HepG2 (cell line): ENCODE data around the gene FANCG. TPM values are rescaled to one million over a fixed set of nuclear protein-coding genes. Genes with fewer than 3 reads are reported as not detected.
A peak's percentile ranks its signal among the peaks of the same experiment; 100 is the strongest.

Experiments used
- EED ChIP-seq: sonication (generic); formaldehyde crosslinking; IDR thresholded peaks from 2 replicates; pipeline ENCODE4 v1.5.0; 2020; ENCODE audit warnings: mild to moderate bottlenecking, missing genetic modification reagents
- POLR2A ChIP-seq, 2 experiments: IDR thresholded peaks; 2 replicates each; pipeline ENCODE4 v1.6.1; 2011; ENCODE audit warnings: low read depth in 2 of 2, low read length in 2 of 2, mild to moderate bottlenecking in 1 of 2, moderate library complexity in 1 of 2; ENCODE audit not compliant: insufficient read depth in 1 of 2
- ZNF121 ChIP-seq: sonication (generic); formaldehyde crosslinking; IDR thresholded peaks from 2 replicates; pipeline ENCODE4 v1.5.0; 2020; ENCODE audit warnings: mild to moderate bottlenecking, missing genetic modification reagents
- ZNF232 ChIP-seq: sonication (generic); formaldehyde crosslinking; IDR thresholded peaks from 2 replicates; pipeline ENCODE4 v1.4.0; 2020; ENCODE audit warnings: missing genetic modification reagents, borderline replicate concordance
- polyA plus RNA-seq, 8 experiments: library from polyadenylated mRNA; depleted of rRNA in 3 of 8; stranded (reverse) in 7 of 8; unstranded in 1 of 8; fragments of >200 nt; fragmentation: Illumina TruSeq in 4 of 8; extraction: Trizol in 4 of 8; gene quantifications; 2 replicates each; pipeline versions ENCODE4 v1.2.1 to v1.2.3, GENCODE V29; 2011 to 2016; ENCODE audit warnings: low read depth in 4 of 8, missing spikeins in 1 of 8, mixed read lengths in 1 of 8; ENCODE audit not compliant: insufficient read depth in 1 of 8
- total RNA-seq, 5 experiments: library from RNA; depleted of rRNA; stranded (reverse); fragments of >200 nt; fragmentation: Illumina TruSeq; extraction: Trizol; gene quantifications; 2 replicates each; pipeline ENCODE4 v1.2.3, GENCODE V29; 2016; ENCODE audit warnings: low read depth in 1 of 5
- TF ChIP-seq, protein P1 (sequence below): sonication (generic); formaldehyde crosslinking; IDR thresholded peaks from 2 replicates; pipeline ENCODE4 v1.5.1; 2020; ENCODE audit warnings: mild to moderate bottlenecking, moderate library complexity, missing genetic modification reagents
- TF ChIP-seq, protein P2 (sequence below): sonication (generic); formaldehyde crosslinking; conservative IDR thresholded peaks from 2 replicates; pipeline ENCODE4 v1.4.0; 2020; ENCODE audit warnings: missing genetic modification reagents
- TF ChIP-seq, protein P3 (sequence below), 2 experiments: fragments of 450-650 bp in 1 of 2; sonication (generic) in 1 of 2; formaldehyde crosslinking in 1 of 2; IDR thresholded peaks; 2 replicates each; pipeline versions ENCODE4 v1.6.1 to v1.8.0; 2016 to 2022; ENCODE audit warnings: antibody characterized with exemption in 1 of 2, mild to moderate bottlenecking in 1 of 2, missing genetic modification reagents in 1 of 2
- TF ChIP-seq, protein P4 (sequence below): sonication (generic); formaldehyde crosslinking; IDR thresholded peaks from 2 replicates; pipeline ENCODE4 v1.4.0; 2020; ENCODE audit warnings: missing genetic modification reagents

The FANCG gene
- total and polyA plus RNA-seq, 2 of the 13 experiments (the other 11 are each of a cell fraction or from before 2014, with no cell fraction given), result 14.4 to 45.1 TPM

DNA sequence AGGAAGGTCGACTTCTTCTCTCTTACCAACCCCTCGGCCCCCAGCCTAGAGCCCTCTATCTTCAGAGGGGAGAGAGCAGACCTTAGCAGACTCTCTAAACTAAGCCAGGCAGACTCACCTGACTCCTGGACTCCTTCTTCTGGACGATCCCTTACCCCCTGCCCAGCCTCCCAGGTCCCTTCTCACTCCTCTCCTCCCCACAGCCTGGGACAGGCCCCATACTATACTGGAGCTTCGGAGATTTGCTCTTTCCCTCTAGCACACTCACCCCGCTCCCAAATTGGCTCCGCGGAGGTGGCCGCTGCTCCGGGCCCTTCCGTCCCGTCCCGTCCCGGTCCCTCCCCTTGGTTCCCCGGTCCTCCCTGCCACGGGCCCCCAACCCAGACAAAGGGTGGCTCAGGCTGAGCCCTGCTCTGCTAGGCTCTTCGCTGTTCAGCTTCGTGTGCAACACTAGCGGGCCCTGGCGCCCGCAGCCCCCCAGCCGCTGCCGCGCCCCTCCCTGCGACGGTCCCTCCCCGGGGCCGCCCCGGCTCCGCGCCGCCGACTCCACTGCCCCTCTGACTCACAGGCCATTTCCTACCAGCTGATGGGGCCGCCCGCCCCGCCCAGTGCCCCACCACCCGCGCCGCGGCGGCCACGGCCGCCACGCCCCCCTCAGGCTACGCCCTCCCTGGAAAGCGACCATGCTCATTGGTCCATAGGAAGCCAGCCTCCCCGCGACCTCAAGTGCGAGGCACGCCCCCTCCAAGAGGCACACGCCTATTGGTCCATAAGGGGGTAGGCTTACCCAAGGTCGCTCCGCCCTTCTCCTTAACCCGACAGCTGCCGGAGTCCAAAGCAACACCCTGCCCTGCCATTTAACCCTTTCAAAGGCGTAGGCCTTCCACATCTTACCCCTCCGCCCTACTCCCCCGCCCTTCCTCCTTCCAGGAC, 31.5 kb upstream of the FANCG start (continued):
- TF ChIP-seq, protein P1, sequence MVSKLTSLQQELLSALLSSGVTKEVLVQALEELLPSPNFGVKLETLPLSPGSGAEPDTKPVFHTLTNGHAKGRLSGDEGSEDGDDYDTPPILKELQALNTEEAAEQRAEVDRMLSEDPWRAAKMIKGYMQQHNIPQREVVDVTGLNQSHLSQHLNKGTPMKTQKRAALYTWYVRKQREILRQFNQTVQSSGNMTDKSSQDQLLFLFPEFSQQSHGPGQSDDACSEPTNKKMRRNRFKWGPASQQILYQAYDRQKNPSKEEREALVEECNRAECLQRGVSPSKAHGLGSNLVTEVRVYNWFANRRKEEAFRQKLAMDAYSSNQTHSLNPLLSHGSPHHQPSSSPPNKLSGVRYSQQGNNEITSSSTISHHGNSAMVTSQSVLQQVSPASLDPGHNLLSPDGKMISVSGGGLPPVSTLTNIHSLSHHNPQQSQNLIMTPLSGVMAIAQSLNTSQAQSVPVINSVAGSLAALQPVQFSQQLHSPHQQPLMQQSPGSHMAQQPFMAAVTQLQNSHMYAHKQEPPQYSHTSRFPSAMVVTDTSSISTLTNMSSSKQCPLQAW (CRISPR knock-in tag), result no peak
- TF ChIP-seq, protein P2, sequence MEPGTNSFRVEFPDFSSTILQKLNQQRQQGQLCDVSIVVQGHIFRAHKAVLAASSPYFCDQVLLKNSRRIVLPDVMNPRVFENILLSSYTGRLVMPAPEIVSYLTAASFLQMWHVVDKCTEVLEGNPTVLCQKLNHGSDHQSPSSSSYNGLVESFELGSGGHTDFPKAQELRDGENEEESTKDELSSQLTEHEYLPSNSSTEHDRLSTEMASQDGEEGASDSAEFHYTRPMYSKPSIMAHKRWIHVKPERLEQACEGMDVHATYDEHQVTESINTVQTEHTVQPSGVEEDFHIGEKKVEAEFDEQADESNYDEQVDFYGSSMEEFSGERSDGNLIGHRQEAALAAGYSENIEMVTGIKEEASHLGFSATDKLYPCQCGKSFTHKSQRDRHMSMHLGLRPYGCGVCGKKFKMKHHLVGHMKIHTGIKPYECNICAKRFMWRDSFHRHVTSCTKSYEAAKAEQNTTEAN (CRISPR knock-in tag), result no peak
- TF ChIP-seq, protein P3, sequence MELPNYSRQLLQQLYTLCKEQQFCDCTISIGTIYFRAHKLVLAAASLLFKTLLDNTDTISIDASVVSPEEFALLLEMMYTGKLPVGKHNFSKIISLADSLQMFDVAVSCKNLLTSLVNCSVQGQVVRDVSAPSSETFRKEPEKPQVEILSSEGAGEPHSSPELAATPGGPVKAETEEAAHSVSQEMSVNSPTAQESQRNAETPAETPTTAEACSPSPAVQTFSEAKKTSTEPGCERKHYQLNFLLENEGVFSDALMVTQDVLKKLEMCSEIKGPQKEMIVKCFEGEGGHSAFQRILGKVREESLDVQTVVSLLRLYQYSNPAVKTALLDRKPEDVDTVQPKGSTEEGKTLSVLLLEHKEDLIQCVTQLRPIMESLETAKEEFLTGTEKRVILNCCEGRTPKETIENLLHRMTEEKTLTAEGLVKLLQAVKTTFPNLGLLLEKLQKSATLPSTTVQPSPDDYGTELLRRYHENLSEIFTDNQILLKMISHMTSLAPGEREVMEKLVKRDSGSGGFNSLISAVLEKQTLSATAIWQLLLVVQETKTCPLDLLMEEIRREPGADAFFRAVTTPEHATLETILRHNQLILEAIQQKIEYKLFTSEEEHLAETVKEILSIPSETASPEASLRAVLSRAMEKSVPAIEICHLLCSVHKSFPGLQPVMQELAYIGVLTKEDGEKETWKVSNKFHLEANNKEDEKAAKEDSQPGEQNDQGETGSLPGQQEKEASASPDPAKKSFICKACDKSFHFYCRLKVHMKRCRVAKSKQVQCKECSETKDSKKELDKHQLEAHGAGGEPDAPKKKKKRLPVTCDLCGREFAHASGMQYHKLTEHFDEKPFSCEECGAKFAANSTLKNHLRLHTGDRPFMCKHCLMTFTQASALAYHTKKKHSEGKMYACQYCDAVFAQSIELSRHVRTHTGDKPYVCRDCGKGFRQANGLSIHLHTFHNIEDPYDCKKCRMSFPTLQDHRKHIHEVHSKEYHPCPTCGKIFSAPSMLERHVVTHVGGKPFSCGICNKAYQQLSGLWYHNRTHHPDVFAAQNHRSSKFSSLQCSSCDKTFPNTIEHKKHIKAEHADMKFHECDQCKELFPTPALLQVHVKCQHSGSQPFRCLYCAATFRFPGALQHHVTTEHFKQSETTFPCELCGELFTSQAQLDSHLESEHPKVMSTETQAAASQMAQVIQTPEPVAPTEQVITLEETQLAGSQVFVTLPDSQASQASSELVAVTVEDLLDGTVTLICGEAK (IDR thresholded peaks at IDR 0.05), result no peak
- TF ChIP-seq, protein P3 (CRISPR knock-in tag; IDR thresholded peaks at IDR 0.05), result no peak
- TF ChIP-seq ZNF121, result no peak
- 0 out of 2 replicates have a peak, but pooled peaks have one; percentile 55 for TF ChIP-seq EED (CRISPR knock-in tag)
- TF ChIP-seq POLR2A (IDR thresholded peaks at IDR 0.05; ENCODE audit: insufficient read depth in 1 of 2, low read depth in 2 of 2, low read length in 2 of 2), result 0 out of 4 replicates have a peak, but pooled peaks of 1 of the 2 experiments have one; percentile 24
- TF ChIP-seq, protein P4, sequence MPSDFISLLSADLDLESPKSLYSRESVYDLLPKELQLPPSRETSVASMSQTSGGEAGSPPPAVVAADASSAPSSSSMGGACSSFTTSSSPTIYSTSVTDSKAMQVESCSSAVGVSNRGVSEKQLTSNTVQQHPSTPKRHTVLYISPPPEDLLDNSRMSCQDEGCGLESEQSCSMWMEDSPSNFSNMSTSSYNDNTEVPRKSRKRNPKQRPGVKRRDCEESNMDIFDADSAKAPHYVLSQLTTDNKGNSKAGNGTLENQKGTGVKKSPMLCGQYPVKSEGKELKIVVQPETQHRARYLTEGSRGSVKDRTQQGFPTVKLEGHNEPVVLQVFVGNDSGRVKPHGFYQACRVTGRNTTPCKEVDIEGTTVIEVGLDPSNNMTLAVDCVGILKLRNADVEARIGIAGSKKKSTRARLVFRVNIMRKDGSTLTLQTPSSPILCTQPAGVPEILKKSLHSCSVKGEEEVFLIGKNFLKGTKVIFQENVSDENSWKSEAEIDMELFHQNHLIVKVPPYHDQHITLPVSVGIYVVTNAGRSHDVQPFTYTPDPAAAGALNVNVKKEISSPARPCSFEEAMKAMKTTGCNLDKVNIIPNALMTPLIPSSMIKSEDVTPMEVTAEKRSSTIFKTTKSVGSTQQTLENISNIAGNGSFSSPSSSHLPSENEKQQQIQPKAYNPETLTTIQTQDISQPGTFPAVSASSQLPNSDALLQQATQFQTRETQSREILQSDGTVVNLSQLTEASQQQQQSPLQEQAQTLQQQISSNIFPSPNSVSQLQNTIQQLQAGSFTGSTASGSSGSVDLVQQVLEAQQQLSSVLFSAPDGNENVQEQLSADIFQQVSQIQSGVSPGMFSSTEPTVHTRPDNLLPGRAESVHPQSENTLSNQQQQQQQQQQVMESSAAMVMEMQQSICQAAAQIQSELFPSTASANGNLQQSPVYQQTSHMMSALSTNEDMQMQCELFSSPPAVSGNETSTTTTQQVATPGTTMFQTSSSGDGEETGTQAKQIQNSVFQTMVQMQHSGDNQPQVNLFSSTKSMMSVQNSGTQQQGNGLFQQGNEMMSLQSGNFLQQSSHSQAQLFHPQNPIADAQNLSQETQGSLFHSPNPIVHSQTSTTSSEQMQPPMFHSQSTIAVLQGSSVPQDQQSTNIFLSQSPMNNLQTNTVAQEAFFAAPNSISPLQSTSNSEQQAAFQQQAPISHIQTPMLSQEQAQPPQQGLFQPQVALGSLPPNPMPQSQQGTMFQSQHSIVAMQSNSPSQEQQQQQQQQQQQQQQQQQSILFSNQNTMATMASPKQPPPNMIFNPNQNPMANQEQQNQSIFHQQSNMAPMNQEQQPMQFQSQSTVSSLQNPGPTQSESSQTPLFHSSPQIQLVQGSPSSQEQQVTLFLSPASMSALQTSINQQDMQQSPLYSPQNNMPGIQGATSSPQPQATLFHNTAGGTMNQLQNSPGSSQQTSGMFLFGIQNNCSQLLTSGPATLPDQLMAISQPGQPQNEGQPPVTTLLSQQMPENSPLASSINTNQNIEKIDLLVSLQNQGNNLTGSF (CRISPR knock-in tag), result no peak
- no peak for TF ChIP-seq ZNF232 (CRISPR knock-in tag)
